Muscle layer of duodenum (tissue), 2 donors: Measurements from ENCODE around the gene METRNL.

Source experiments
- H3K27ac ChIP-seq: one replicate; pipeline ENCODE4 v1.7.0; 2013; ENCODE audit warnings: mild to moderate bottlenecking, low read length
- H3K27me3 ChIP-seq: one replicate; pipeline ENCODE4 v1.7.0; 2013; ENCODE audit warnings: low read depth, mild to moderate bottlenecking, control low read depth, low read length
- H3K36me3 ChIP-seq, 2 donors: one replicate each; pipeline ENCODE4 v1.7.0; 2013; ENCODE audit warnings: low read length in 2 of 2, control low read depth in 1 of 2, mild to moderate bottlenecking in 1 of 2; ENCODE audit not compliant: insufficient read depth in 2 of 2, control insufficient read depth in 1 of 2
- H3K4me1 ChIP-seq, 2 donors: one replicate each; pipeline ENCODE4 v1.7.0; 2013; ENCODE audit warnings: low read length in 2 of 2, mild to moderate bottlenecking in 2 of 2, control low read depth in 1 of 2, moderate library complexity in 1 of 2; ENCODE audit not compliant: insufficient read depth in 2 of 2, control insufficient read depth in 1 of 2
- H3K4me3 ChIP-seq, 2 donors: one replicate each; pipeline ENCODE4 v1.7.0; 2013; ENCODE audit warnings: low read length in 2 of 2, low read depth in 1 of 2, mild to moderate bottlenecking in 1 of 2
- H3K9me3 ChIP-seq, 2 donors: one replicate each; pipeline ENCODE4 v1.7.0; 2013; ENCODE audit warnings: low read length in 2 of 2, control low read depth in 1 of 2, mild to moderate bottlenecking in 1 of 2; ENCODE audit not compliant: control insufficient read depth in 1 of 2
- donor health status: healthy.

The METRNL gene

DNA sequence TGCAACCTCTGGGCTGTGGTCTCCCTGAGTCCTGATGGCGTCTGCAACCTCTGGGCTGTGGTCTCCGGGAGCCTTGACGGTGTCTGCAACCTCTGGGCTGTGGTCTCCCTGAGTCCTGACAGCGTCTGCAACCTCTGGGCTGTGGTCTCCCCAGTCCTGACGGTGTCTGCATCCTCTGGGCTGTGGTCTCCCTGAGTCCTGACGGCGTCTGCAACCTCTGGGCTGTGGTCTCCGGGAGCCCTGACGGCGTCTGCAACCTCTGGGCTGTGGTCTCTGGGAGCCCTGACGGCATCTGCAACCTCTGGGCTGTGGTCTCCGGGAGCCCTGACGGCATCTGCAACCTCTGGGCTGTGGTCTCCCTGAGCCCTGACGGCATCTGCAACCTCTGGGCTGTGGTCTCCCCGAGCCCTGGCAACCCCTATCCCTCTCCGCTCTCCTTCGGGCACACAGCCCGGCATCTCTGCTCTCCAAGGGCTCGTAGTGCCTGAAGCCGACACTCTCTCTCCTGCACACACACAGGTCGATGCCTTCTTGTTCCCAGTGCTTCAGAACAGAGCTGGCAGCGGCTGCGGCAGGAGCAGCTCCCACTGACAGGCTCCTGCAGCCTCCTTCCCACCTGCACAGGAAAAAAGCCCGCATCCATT is 45.6 kb downstream of the METRNL start:
- Histone ChIP-seq H3K36me3 (no peaks in the 10 kb centered on the region), H3K9me3 (no peaks in the 10 kb centered on the region), H3K4me1 (no peaks in the 10 kb centered on the region), H3K4me3 (no peak overlapping the region), H3K27ac (no peak overlapping the region), H3K27me3 (no peaks in the 10 kb centered on the region)

GRCh38 chr17:83125515-83126274 is 46.3 kb downstream of the METRNL start:
- Histone ChIP-seq H3K36me3 (no peaks in the 10 kb centered on the region), H3K27ac (no peak overlapping the region), H3K4me3 (no peak overlapping the region), H3K27me3 (no peaks in the 10 kb centered on the region), H3K4me1 (no peaks in the 10 kb centered on the region), H3K9me3 (no peaks in the 10 kb centered on the region)

- no peaks in the 10 kb centered on the region for H3K9me3 ChIP-seq
- no peak overlapping the region for H3K4me3 ChIP-seq
- H3K27ac ChIP-seq, result no peak overlapping the region
- H3K4me1 ChIP-seq, result no peaks in the 10 kb centered on the region
- no peaks in the 10 kb centered on the region for H3K36me3 ChIP-seq
- no peaks in the 10 kb centered on the region for H3K27me3 ChIP-seq
These were observed 46.9 kb downstream of the METRNL start for GRCh38 chr17:83126275-83126811.

- no peaks in the 10 kb centered on the region for H3K27me3 ChIP-seq
- no peak overlapping the region for H3K4me3 ChIP-seq
- H3K27ac ChIP-seq, result no peak overlapping the region
- no peaks in the 10 kb centered on the region for H3K9me3 ChIP-seq
- no peaks in the 10 kb centered on the region for H3K36me3 ChIP-seq
- no peaks in the 10 kb centered on the region for H3K4me1 ChIP-seq
These were observed 48.2 kb downstream of the METRNL start for GRCh38 chr17:83127431-83128160.

DNA sequence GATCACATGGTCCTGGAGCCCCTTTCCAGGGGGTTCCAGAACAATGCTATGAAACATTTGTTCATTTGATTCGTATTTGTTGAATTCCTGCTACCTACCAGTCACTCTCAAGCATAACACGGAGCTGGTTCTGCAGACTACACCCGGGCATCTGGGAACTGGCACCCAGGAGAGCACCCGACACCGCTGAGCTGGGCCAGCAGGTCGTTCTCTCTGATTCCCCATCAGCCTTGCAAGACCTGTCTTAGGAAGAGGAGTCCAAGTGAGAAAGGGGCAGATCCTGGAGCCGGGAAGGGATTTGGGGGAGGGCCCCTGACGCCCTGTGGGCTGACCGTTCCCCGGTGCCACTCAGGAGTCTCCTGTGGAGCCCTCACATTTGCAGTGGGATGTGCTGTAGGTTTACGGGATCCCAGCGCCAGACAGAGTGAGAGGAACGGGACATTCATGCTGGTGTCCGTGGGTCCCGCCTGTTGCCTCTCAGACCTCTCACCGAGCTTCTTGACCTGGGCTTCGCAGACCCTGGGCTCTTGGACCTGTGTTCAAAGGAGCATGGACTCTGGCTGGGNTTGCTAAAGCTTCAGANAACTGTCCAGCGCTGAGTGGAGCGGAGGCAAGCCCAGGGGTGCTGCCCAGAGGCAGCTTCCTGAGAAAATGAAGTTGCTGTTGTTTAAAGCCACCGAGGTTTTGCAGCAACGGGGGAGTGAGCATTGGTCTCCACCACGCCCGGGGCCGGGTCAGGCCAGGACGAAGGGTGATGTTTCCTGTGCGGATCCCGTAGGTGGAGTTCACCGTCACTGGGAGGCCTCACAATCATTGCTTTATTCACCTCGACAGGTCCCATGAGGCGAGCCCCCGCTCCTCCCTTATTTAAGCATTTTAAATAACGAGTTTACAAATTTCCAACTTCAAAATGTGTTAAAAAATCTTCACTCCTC is 49.2 kb downstream of the METRNL start:
- H3K36me3 ChIP-seq, result no peaks in the 10 kb centered on the region
- no peak overlapping the region for H3K27ac ChIP-seq
- H3K4me1 ChIP-seq, result no peaks in the 10 kb centered on the region
- H3K4me3 ChIP-seq, result no peak overlapping the region
- no peaks in the 10 kb centered on the region for H3K9me3 ChIP-seq
- H3K27me3 ChIP-seq, result no peaks in the 10 kb centered on the region

DNA sequence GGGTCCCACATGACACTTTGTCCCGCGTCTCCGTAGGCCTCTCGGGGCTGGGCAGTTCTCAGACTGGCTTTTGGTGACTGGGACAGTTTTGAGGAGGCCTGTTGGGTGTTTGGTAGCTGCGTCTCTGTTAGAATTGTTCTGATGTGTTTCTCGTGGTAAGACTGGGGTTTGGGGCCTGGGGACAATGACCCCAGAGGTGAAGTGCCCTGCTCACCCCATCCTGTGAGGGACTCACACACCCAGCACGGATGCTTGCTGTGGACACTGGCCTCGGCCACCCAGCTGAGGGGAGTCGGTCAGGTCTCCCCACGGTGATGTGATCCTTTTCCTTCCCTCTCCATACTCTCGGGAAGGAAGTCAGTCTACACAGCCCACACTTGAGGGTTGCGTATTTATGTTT is 50.3 kb downstream of the METRNL start:
- Histone ChIP-seq H3K4me1 (no peaks in the 10 kb centered on the region), H3K4me3 (no peak overlapping the region), H3K27ac (no peak overlapping the region), H3K9me3 (no peaks in the 10 kb centered on the region), H3K27me3 (no peaks in the 10 kb centered on the region), H3K36me3 (no peaks in the 10 kb centered on the region)

- Histone ChIP-seq H3K27me3 (no peaks in the 10 kb centered on the region), H3K36me3 (no peaks in the 10 kb centered on the region), H3K4me1 (no peaks in the 10 kb centered on the region), H3K9me3 (no peaks in the 10 kb centered on the region), H3K4me3 (no peak overlapping the region), H3K27ac (no peak overlapping the region)
These were observed 52.1 kb downstream of the METRNL start for GRCh38 chr17:83131401-83132011.

DNA sequence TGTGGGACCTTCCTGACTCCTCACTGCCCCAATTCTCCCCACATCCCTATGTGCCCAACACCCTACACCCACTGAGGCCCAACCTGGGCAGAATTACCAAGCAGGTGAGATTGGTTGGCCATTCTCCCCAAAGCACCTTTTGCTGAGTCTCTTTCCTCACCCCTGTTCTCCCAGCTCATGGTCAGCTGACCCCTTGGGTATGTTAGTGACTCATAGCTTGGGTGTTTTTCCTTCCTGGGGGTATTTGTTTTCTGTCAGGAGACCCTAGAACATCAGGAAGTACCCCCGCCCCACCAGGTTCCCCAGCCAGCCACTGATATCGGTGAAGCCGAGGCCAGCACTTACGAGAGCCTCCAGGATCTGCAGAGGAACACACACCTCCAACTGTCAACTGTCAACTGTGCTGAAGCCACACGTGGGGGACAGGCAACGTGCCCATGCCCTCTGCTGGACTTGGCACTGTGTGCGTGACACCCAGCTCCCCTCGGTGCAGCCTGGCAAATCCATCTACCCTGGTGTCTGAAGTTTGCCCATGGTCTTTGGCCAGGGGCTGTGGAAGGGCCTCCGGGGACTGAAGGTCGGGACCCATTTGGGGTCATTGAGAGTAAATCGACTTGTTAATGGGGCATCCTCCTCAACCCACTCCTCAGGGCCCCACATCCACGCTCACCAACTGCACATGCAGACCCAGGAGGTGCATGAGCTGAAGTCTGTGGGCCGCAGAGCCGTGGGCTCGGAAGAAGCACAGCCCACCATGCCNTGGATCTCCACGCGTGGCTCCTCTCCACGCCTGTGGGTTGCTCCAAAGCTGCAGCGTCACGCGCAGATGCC is 53.1 kb downstream of the METRNL start:
- no peaks in the 10 kb centered on the region for H3K36me3 ChIP-seq
- H3K4me3 ChIP-seq, result no peak overlapping the region
- no peaks in the 10 kb centered on the region for H3K4me1 ChIP-seq
- H3K27me3 ChIP-seq, result no peaks in the 10 kb centered on the region
- H3K27ac ChIP-seq, result no peak overlapping the region
- H3K9me3 ChIP-seq, result no peaks in the 10 kb centered on the region

- Histone ChIP-seq H3K4me1 (no peaks in the 10 kb centered on the region), H3K27me3 (no peaks in the 10 kb centered on the region), H3K4me3 (no peak overlapping the region), H3K9me3 (no peaks in the 10 kb centered on the region), H3K27ac (no peak overlapping the region), H3K36me3 (no peaks in the 10 kb centered on the region)
These were observed 54.1 kb downstream of the METRNL start for GRCh38 chr17:83133302-83134121.
